ENCODE data around the gene KRT80.

GRCh38 chr12:52149651-52150241 lies 42.1 kb downstream of the KRT80 start:
- TF ChIP-seq, protein P1, sequence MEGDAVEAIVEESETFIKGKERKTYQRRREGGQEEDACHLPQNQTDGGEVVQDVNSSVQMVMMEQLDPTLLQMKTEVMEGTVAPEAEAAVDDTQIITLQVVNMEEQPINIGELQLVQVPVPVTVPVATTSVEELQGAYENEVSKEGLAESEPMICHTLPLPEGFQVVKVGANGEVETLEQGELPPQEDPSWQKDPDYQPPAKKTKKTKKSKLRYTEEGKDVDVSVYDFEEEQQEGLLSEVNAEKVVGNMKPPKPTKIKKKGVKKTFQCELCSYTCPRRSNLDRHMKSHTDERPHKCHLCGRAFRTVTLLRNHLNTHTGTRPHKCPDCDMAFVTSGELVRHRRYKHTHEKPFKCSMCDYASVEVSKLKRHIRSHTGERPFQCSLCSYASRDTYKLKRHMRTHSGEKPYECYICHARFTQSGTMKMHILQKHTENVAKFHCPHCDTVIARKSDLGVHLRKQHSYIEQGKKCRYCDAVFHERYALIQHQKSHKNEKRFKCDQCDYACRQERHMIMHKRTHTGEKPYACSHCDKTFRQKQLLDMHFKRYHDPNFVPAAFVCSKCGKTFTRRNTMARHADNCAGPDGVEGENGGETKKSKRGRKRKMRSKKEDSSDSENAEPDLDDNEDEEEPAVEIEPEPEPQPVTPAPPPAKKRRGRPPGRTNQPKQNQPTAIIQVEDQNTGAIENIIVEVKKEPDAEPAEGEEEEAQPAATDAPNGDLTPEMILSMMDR (conservative IDR thresholded peaks at IDR 0.05 in 1 of 2, IDR thresholded peaks at IDR 0.05 in 1 of 2; ENCODE audit: extremely low read depth in 1 of 2, insufficient read depth in 1 of 2, low read depth in 1 of 2, low read length in 2 of 2), result no peak
- TF ChIP-seq EZH2 (IDR thresholded peaks at IDR 0.05; ENCODE audit: borderline replicate concordance, low read length), result no peak

All from mammary epithelial cell (primary cell).